Endothelial cell (in vitro differentiated cells): ENCODE results near the gene PFKFB3. TPM values are rescaled to one million over a fixed set of nuclear protein-coding genes. Genes with fewer than 3 reads are reported as not detected.

Experiments used
- DNase-seq: peaks from one replicate; pipeline ENCODE4 v3.0.0; 2021; ENCODE audit warnings: low spot score
- H3K27ac Mint-ChIP-seq: one replicate; pipeline ENCODE4 v1.8.0; 2021; ENCODE audit warnings: mixed read lengths, inconsistent platforms; ENCODE audit not compliant: unreplicated experiment
- H3K27me3 Mint-ChIP-seq: one replicate; pipeline ENCODE4 v1.8.0; 2021; ENCODE audit warnings: mild to moderate bottlenecking, moderate library complexity, mixed read lengths, inconsistent platforms; ENCODE audit not compliant: unreplicated experiment
- H3K36me3 Mint-ChIP-seq: one replicate; pipeline ENCODE4 v1.8.0; 2021; ENCODE audit warnings: mild to moderate bottlenecking, low read depth, mixed read lengths, inconsistent platforms; ENCODE audit not compliant: unreplicated experiment
- H3K4me1 Mint-ChIP-seq: one replicate; pipeline ENCODE4 v1.8.0; 2021; ENCODE audit warnings: mild to moderate bottlenecking, mixed read lengths, inconsistent platforms; ENCODE audit not compliant: unreplicated experiment
- H3K4me3 Mint-ChIP-seq: one replicate; pipeline ENCODE4 v1.8.0; 2021; ENCODE audit warnings: mild to moderate bottlenecking, mixed read lengths, inconsistent platforms; ENCODE audit not compliant: unreplicated experiment
- H3K9me3 Mint-ChIP-seq: one replicate; pipeline ENCODE4 v1.8.0; 2021; ENCODE audit warnings: mixed read lengths, inconsistent platforms; ENCODE audit not compliant: unreplicated experiment
- CTCF ChIP-seq: fragments of 200-600 bp; sonication (generic); IDR thresholded peaks from one replicate; pipeline ENCODE4 v1.5.0; 2021; ENCODE audit warnings: antibody characterized with exemption; ENCODE audit not compliant: unreplicated experiment
- total RNA-seq: library from RNA; stranded (reverse); fragmentation: NEBNext Ultra II Directional; extraction: Animal tissue kit (Norgen Biotek cat#: 25700); gene quantifications from one replicate; pipeline ENCODE4 v1.2.1, GENCODE V29; 2021; ENCODE audit not compliant: unreplicated experiment

Gene PFKFB3
- total RNA-seq, 1 donor from 2014 or later, result 32.3 TPM

- no peak for DNase-seq
- Mint-ChIP-seq H3K27ac (no peak overlapping the region), H3K36me3 (no peaks in the 10 kb centered on the region), H3K9me3 (no peaks in the 10 kb centered on the region), H3K27me3 (no peaks in the 10 kb centered on the region), H3K4me3 (no peak overlapping the region), H3K4me1 (peaks cover 14% of the 10 kb centered on the region)
- TF ChIP-seq CTCF, result no peak
Observed at GRCh38 chr10:6250745-6251144, 48.0 kb downstream of the PFKFB3 start.

DNA sequence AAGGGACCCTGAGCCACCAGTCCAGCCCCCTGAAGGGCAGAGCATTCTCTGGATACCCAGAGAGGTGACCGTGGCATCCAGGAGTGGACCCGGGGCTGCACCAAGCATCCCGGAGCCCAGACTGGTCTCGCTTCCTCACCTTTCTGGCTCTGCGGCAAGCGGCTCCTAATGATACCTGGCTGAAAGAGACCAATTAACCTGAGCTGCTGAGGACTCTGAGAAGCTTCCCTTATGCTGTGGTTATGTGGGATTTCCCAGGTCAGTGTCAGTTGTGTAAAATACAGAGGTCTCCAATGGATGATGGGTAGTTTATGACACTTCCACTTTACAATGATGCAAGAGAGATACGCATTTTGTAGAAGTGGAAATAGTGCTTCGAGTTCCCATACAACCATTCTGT lies 51.5 kb downstream of the PFKFB3 start:
- Mint-ChIP-seq H3K27ac (no peak overlapping the region), H3K9me3 (no peaks in the 10 kb centered on the region), H3K36me3 (no peaks in the 10 kb centered on the region), H3K27me3 (peaks cover 4% of the 10 kb centered on the region), H3K4me3 (no peak overlapping the region), H3K4me1 (no peaks in the 10 kb centered on the region)
- no peak for DNase-seq
- no peak for TF ChIP-seq CTCF

DNA sequence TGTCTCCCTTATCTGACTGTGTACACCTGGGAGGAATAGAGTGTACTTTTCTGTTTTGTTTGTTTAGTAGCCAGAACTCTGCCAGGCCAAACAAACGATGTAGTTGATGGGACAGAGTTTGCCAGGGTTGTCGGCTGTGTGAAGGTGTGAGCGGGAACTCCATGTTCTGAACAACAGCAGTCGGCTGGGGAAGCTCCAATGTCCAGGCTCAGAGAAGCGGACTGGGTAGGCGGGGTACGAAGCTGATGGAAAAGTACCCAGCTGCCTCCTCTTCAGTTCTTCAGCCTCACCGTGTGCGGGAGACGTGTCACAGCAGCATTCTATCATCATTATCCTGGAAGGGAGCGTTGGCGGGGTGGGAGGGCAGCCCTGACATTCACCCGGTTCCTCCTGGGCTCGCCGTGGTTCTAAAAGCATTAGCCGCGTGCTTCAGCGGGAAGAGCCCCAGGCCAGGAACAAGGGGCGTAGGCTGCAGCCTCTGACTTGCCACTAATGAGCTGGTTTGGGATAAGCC lies 52.9 kb downstream of the PFKFB3 start:
- no peak for DNase-seq
- no peak for TF ChIP-seq CTCF

GRCh38 chr10:6256439-6256838 lies 53.7 kb downstream of the PFKFB3 start:
- Mint-ChIP-seq H3K27ac (no peak overlapping the region), H3K27me3 (peaks cover 4% of the 10 kb centered on the region), H3K36me3 (peaks cover 4% of the 10 kb centered on the region), H3K9me3 (no peaks in the 10 kb centered on the region), H3K4me1 (no peaks in the 10 kb centered on the region), H3K4me3 (no peak overlapping the region)
- DNase-seq, result no peak
- TF ChIP-seq CTCF, result no peak

More for the DNA sequence above, 52.9 kb downstream of the PFKFB3 start:
- H3K27me3 Mint-ChIP-seq, result peaks cover 4% of the 10 kb centered on the region
- H3K27ac Mint-ChIP-seq, result no peak overlapping the region
- H3K4me1 Mint-ChIP-seq, result no peaks in the 10 kb centered on the region
- H3K9me3 Mint-ChIP-seq, result no peaks in the 10 kb centered on the region
- H3K4me3 Mint-ChIP-seq, result no peak overlapping the region
- H3K36me3 Mint-ChIP-seq, result no peaks in the 10 kb centered on the region

- Mint-ChIP-seq H3K4me1 (no peaks in the 10 kb centered on the region), H3K27me3 (peaks cover 4% of the 10 kb centered on the region), H3K36me3 (peaks cover 8% of the 10 kb centered on the region), H3K9me3 (peaks cover 5% of the 10 kb centered on the region), H3K27ac (no peak overlapping the region), H3K4me3 (peak overlapping the region; percentile 19)
- TF ChIP-seq CTCF, result no peak
- no peak for DNase-seq
Observed at GRCh38 chr10:6259153-6259552, 56.4 kb downstream of the PFKFB3 start.
